Measurements from ENCODE around the gene TPD52L1.
A peak's percentile ranks its signal among the peaks of the same experiment; 100 is the strongest.
"Not testable (repeated sequence)": the region's sequence is repeated elsewhere in the genome, so short reads cannot be mapped to it uniquely, and the experiment has no call there.

The TPD52L1 gene

GRCh38 chr6:125275779-125276178 is 122.2 kb downstream of the TPD52L1 start:
- H3K4me3 ChIP-seq (ENCODE audit: low read depth, low read length): no peak overlapping the region
- TF ChIP-seq CTCF (IDR thresholded peaks at IDR 0.05; ENCODE audit: insufficient read depth, low read depth, low read length, missing control alignments): no peak
- no peak for DNase-seq (ENCODE audit: low read depth)

GRCh38 chr6:125277838-125278237 is 124.3 kb downstream of the TPD52L1 start:
- H3K4me3 ChIP-seq (ENCODE audit: low read depth, low read length): no peak overlapping the region
- no peak for TF ChIP-seq CTCF (IDR thresholded peaks at IDR 0.05; ENCODE audit: insufficient read depth, low read depth, low read length, missing control alignments)
- no peak for DNase-seq (ENCODE audit: low read depth)

- DNase-seq (ENCODE audit: low read depth): peak; percentile 57
- H3K4me3 ChIP-seq (ENCODE audit: low read depth, low read length): no peak overlapping the region
- TF ChIP-seq CTCF (IDR thresholded peaks at IDR 0.05; ENCODE audit: insufficient read depth, low read depth, low read length, missing control alignments): no peak
These were observed 126.4 kb downstream of the TPD52L1 start for GRCh38 chr6:125279961-125280360.

DNA sequence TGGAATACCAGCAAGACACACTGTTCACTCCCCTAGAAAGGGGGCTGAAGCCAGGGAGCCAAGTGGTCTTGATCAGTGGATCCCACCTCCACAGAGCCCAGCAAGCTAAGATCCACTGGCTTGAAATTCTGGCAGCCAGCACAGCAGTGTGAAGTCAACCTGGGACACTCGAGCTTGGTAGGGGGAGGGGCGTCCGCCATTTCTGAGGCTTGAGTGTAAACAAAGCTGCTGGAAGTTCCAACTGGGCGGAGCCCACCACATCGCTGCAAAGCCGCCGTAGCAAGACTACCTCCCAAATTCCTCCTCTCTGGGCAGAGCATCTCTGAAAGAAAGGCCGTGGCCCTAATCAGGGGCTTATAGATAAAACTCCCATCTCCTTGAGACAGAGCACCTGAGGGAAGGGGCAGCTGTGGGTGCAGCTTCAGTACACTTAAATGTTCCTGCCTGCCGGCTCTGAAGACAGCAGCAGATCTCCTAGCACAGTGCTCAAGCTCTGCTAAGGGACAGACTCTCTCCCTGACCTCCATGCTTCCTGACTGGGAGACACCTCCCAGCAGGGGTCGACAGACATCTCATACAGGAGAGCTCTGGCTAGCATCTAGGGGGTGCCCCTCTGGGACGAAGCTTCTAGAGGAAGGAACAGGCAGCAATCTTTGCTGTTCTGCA is 126.9 kb downstream of the TPD52L1 start:
- not testable (repeated sequence) for H3K4me3 ChIP-seq (ENCODE audit: low read depth, low read length); DNase-seq (ENCODE audit: low read depth)

GRCh38 chr6:125282470-125282869 is 128.9 kb downstream of the TPD52L1 start:
- H3K4me3 ChIP-seq (ENCODE audit: low read depth, low read length); DNase-seq (ENCODE audit: low read depth): not testable (repeated sequence)

GRCh38 chr6:125285353-125285752 is 131.8 kb downstream of the TPD52L1 start:
- no peak for TF ChIP-seq CTCF (IDR thresholded peaks at IDR 0.05; ENCODE audit: insufficient read depth, low read depth, low read length, missing control alignments)
- DNase-seq (ENCODE audit: low read depth): no peak

DNA sequence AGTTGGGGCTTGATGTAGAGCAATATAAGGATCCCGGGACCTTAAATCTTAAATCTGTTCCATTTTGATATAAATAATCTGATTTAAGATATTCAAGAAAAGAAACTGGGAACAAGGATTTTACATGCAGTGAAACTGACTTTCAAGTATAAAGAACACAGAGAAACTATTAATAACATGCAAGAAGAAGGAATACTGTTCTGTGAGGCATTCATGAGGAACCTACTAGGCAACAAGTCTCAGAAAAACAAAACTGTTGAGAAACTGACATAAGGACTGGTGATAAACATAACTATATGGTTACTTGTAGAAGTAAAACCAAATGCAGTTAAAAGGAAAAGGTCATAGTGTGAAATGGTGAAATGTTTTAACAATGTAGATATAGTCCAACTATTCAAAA is 132.4 kb downstream of the TPD52L1 start:
- no peak overlapping the region for H3K4me3 ChIP-seq (ENCODE audit: low read depth, low read length)
- no peak for DNase-seq (ENCODE audit: low read depth)
- no peak for TF ChIP-seq CTCF (IDR thresholded peaks at IDR 0.05; ENCODE audit: insufficient read depth, low read depth, low read length, missing control alignments)

More at GRCh38 chr6:125285353-125285752, 131.8 kb downstream of the TPD52L1 start:
- H3K4me3 ChIP-seq (ENCODE audit: low read depth, low read length): no peak overlapping the region

DNA sequence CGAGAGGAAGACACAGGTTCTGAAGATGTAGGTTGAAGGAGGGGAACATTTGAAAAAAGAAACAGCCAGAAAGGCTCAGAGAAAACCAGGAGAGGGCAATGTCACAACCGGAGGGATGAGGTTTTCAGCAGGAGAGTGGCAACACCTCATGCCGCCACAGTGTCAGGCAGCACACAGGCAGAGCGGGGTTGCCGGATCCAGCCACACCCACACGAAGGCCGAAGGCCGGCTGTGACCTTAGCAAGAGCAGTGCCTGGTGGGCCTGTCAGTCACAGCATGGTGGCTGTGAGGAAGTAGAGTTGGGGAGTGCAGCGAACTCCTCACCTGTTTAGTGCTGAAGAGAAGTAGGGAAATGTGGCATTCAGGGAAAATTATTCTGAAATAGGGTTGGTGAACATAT is 134.1 kb downstream of the TPD52L1 start:
- TF ChIP-seq CTCF (IDR thresholded peaks at IDR 0.05; ENCODE audit: insufficient read depth, low read depth, low read length, missing control alignments): no peak
- H3K4me3 ChIP-seq (ENCODE audit: low read depth, low read length): no peak overlapping the region
- no peak for DNase-seq (ENCODE audit: low read depth)

All from GM12865 (cell line).